ENCODE results near the gene DNALI1. TPM values are rescaled to one million over a fixed set of nuclear protein-coding genes. Genes with fewer than 3 reads are reported as not detected.

Gene DNALI1
- total RNA-seq, 2 donors from 2014 or later = 2.6 to 6.5 TPM

- TF ChIP-seq CTCF (IDR thresholded peaks at IDR 0.05) = no peak
- Histone ChIP-seq H3K27ac (no peak overlapping the region), H3K9me3 (no peaks in the 10 kb centered on the region), H3K27me3 (replicated peaks; ENCODE audit: insufficient read depth) (no peaks in the 10 kb centered on the region), H3K36me3 (no peaks in the 10 kb centered on the region), H3K4me3 (no peak overlapping the region), H3K4me1 (ENCODE audit: control insufficient read depth in 1 of 2, low read depth in 2 of 2) (no peaks in the 10 kb centered on the region)
- DNase-seq (ENCODE audit: low spot score) (no peak), ATAC-seq (ENCODE audit: insufficient number of reproducible peaks, low FRiP score, low read depth) (no peak)
Observed at GRCh38 chr1:37614105-37614504, 57.4 kb downstream of the DNALI1 start.

- Histone ChIP-seq H3K9me3 (no peaks in the 10 kb centered on the region), H3K4me1 (ENCODE audit: control insufficient read depth in 1 of 2, low read depth in 2 of 2) (no peaks in the 10 kb centered on the region), H3K27me3 (replicated peaks; ENCODE audit: insufficient read depth) (no peaks in the 10 kb centered on the region), H3K4me3 (no peak overlapping the region), H3K36me3 (no peaks in the 10 kb centered on the region), H3K27ac (no peak overlapping the region)
- no peak for DNase-seq (ENCODE audit: low spot score)
- no peak for TF ChIP-seq CTCF (IDR thresholded peaks at IDR 0.05)
- ATAC-seq (ENCODE audit: insufficient number of reproducible peaks, low FRiP score, low read depth) = no peak
Observed at GRCh38 chr1:37616330-37616729, 59.6 kb downstream of the DNALI1 start.

Other genes with a start within 250 kb of the DNALI1 start
- gene ZC3H12A, start 82.4 kb upstream of the DNALI1 start, total RNA-seq = 10 to 100 TPM; 22.1 to 32.4 TPM
- gene MEAF6, start 42.2 kb upstream of the DNALI1 start, total RNA-seq = 10 to 100 TPM; 43.9 to 68.8 TPM
- gene SNIP1, start 2.6 kb upstream of the DNALI1 start, total RNA-seq = 10 to 100 TPM; 12.3 to 26.2 TPM
- gene GNL2, start 39.0 kb downstream of the DNALI1 start, total RNA-seq = 10 to 100 TPM; 37.0 to 53.6 TPM
- under 1 TPM; 0.42 to 0.95 TPM for gene RSPO1, start 78.0 kb downstream of the DNALI1 start, total RNA-seq
- under 1 TPM; 0.27 to 0.35 TPM for gene CDCA8, start 135.6 kb downstream of the DNALI1 start, total RNA-seq
- gene EPHA10, start 208.2 kb downstream of the DNALI1 start, total RNA-seq = not detected
- gene MANEAL, start 236.9 kb downstream of the DNALI1 start, total RNA-seq = 1 to 10 TPM; 1.8 TPM

Measured in thoracic aorta (tissue), 2 donors.